ENCODE data around the gene TBCC. TPM values are rescaled to one million over a fixed set of nuclear protein-coding genes. Genes with fewer than 3 reads are reported as not detected.

Gene TBCC
- total RNA-seq, 4 donors from 2014 or later = 5.2 to 43.3 (median 27.3) TPM

- peaks cover 17 to 66% (median 40%) of the 10 kb centered on the region in 4 donors for H3K4me1 ChIP-seq
- H3K27ac ChIP-seq = peak overlapping the region; percentile 98 to 100 (median 100)
- H3K4me3 ChIP-seq = peak overlapping the region; percentile 69 to 98 (median 86)
- intact Hi-C loops (cut with DNase I; ENCODE audit: low total_unique reads) (no loop called here), in situ Hi-C loops (cut with MboI; ENCODE audit: low pct_ligation_motif_present in 1 of 4, low pct_unique_long_range_greater_than_20kb in 1 of 4, low sequenced_read_pairs in 3 of 4) (no loop called here)
- no peaks in the 10 kb centered on the region for H3K36me3 ChIP-seq
- H3K27me3 ChIP-seq = no peaks in the 10 kb centered on the region
- no peak for DNase-seq
- TF ChIP-seq POLR2A (IDR thresholded peaks at IDR 0.05) = no peak
- TF ChIP-seq POLR2AphosphoS5 (IDR thresholded peaks at IDR 0.05) = no peak
- TF ChIP-seq EP300 (IDR thresholded peaks at IDR 0.05; ENCODE audit: low read depth) = no peak
- TF ChIP-seq CTCF (IDR thresholded peaks at IDR 0.05) = no peak
- 56 to 62% methylated on average over 7 to 12 of the region's 12 CpGs for WGBS, 2 donors (ENCODE audit: low coverage in 1 of 2)
- no peaks in the 10 kb centered on the region for H3K9me3 ChIP-seq
Measured at GRCh38 chr6:42784717-42785498, 39.0 kb upstream of the TBCC start.

GRCh38 chr6:42783876-42784642 lies 38.2 kb upstream of the TBCC start:
- H3K27ac ChIP-seq = peak overlapping the region; percentile 98 to 100 (median 100)
- no peak for TF ChIP-seq POLR2AphosphoS5 (IDR thresholded peaks at IDR 0.05)
- no peak for TF ChIP-seq POLR2A (IDR thresholded peaks at IDR 0.05)
- TF ChIP-seq EP300 (IDR thresholded peaks at IDR 0.05; ENCODE audit: low read depth) = no peak
- TF ChIP-seq CTCF (IDR thresholded peaks at IDR 0.05) = no peak
- peak overlapping the region; percentile 69 to 98 (median 86) for H3K4me3 ChIP-seq
- H3K27me3 ChIP-seq = no peaks in the 10 kb centered on the region
- in situ Hi-C loops (cut with MboI; ENCODE audit: low pct_ligation_motif_present in 1 of 4, low pct_unique_long_range_greater_than_20kb in 1 of 4, low sequenced_read_pairs in 3 of 4) (no loop called here), intact Hi-C loops (cut with DNase I; ENCODE audit: low total_unique reads) (loop anchor here (2.0 kb wide), 1 partner anchor 37 kb away; the partner anchor contains the start of gene TBCC)
- 0 to 3% methylated on average over 8 to 10 of the region's 10 CpGs for WGBS, 2 donors (ENCODE audit: low coverage in 1 of 2)
- H3K36me3 ChIP-seq = no peaks in the 10 kb centered on the region
- no peaks in the 10 kb centered on the region for H3K9me3 ChIP-seq
- DNase-seq = no peak
- peaks cover 16 to 65% (median 40%) of the 10 kb centered on the region in 4 donors for H3K4me1 ChIP-seq

GRCh38 chr6:42783177-42783875 lies 37.4 kb upstream of the TBCC start:
- H3K9me3 ChIP-seq = no peaks in the 10 kb centered on the region
- TF ChIP-seq CTCF (IDR thresholded peaks at IDR 0.05) (no peak), POLR2A (IDR thresholded peaks at IDR 0.05) (peak; percentile 24), POLR2AphosphoS5 (IDR thresholded peaks at IDR 0.05) (peak; percentile 18 to 81 (median 61))
- H3K27ac ChIP-seq = peak overlapping the region; percentile 98 to 100 (median 100)
- peak overlapping the region; percentile 69 to 98 (median 86) for H3K4me3 ChIP-seq
- intact Hi-C loops (cut with DNase I; ENCODE audit: low total_unique reads) = loop anchor here (2.0 kb wide), 1 partner anchor 37 kb away; the partner anchor contains the start of gene TBCC
- no peaks in the 10 kb centered on the region for H3K36me3 ChIP-seq
- H3K27me3 ChIP-seq = no peaks in the 10 kb centered on the region
- peak; percentile 77 for DNase-seq
- 0% methylated on average over 47 of the region's 79 CpGs; no CpG with 5 or more reads in 1 of the 2 donors for WGBS, 2 donors (ENCODE audit: low coverage in 1 of 2)
- in situ Hi-C loops (cut with MboI; ENCODE audit: low pct_ligation_motif_present in 1 of 4, low pct_unique_long_range_greater_than_20kb in 1 of 4, low sequenced_read_pairs in 3 of 4) = no loop called here
- peaks cover 12 to 64% (median 43%) of the 10 kb centered on the region in 4 donors for H3K4me1 ChIP-seq
